Fibroblast of mammary gland (primary cell): ENCODE measurements around the gene RELL1.

Experiments
- DNase-seq: peaks from one replicate; pipeline ENCODE4 v3.0.0-alpha.2; 2010; ENCODE audit warnings: low read depth
- H3K4me3 ChIP-seq: 2 replicates; pipeline ENCODE4 v1.5.1; 2011; ENCODE audit warnings: low read depth, mild to moderate bottlenecking, low read length, moderate library complexity; ENCODE audit not compliant: control insufficient read depth
- TF ChIP-seq, protein P1 (sequence below): conservative IDR thresholded peaks from 2 replicates; pipeline ENCODE4 v1.5.1; 2011; ENCODE audit warnings: low read depth, low read length, inconsistent platforms; ENCODE audit not compliant: control insufficient read depth, insufficient read depth

Gene RELL1

GRCh38 chr4:37645736-37646135 is 40.4 kb downstream of the RELL1 start:
- TF ChIP-seq, protein P1, sequence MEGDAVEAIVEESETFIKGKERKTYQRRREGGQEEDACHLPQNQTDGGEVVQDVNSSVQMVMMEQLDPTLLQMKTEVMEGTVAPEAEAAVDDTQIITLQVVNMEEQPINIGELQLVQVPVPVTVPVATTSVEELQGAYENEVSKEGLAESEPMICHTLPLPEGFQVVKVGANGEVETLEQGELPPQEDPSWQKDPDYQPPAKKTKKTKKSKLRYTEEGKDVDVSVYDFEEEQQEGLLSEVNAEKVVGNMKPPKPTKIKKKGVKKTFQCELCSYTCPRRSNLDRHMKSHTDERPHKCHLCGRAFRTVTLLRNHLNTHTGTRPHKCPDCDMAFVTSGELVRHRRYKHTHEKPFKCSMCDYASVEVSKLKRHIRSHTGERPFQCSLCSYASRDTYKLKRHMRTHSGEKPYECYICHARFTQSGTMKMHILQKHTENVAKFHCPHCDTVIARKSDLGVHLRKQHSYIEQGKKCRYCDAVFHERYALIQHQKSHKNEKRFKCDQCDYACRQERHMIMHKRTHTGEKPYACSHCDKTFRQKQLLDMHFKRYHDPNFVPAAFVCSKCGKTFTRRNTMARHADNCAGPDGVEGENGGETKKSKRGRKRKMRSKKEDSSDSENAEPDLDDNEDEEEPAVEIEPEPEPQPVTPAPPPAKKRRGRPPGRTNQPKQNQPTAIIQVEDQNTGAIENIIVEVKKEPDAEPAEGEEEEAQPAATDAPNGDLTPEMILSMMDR: no peak
- no peak for DNase-seq

DNA sequence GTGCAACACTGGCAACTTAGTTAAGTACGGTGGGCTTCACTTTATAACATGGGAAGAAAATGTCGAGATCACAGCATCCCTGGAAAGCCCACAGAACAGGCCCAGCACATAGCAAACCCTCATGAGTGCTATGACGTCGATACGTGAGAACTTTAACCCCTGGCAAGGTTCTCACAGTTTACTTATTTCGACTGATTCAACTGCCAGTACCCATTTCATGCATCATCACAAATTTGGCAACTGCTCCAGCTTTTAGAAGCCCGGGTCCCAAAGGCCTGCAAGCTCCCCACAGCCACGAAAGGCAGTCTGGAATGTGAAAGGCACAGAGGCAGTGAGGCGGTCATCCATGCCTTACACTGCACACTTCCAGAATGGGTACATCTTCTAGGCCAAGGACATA is 41.2 kb downstream of the RELL1 start:
- peak; percentile 81 for DNase-seq
- TF ChIP-seq, protein P1: no peak

More at GRCh38 chr4:37645736-37646135, 40.4 kb downstream of the RELL1 start:
- H3K4me3 ChIP-seq: no peak overlapping the region

DNA sequence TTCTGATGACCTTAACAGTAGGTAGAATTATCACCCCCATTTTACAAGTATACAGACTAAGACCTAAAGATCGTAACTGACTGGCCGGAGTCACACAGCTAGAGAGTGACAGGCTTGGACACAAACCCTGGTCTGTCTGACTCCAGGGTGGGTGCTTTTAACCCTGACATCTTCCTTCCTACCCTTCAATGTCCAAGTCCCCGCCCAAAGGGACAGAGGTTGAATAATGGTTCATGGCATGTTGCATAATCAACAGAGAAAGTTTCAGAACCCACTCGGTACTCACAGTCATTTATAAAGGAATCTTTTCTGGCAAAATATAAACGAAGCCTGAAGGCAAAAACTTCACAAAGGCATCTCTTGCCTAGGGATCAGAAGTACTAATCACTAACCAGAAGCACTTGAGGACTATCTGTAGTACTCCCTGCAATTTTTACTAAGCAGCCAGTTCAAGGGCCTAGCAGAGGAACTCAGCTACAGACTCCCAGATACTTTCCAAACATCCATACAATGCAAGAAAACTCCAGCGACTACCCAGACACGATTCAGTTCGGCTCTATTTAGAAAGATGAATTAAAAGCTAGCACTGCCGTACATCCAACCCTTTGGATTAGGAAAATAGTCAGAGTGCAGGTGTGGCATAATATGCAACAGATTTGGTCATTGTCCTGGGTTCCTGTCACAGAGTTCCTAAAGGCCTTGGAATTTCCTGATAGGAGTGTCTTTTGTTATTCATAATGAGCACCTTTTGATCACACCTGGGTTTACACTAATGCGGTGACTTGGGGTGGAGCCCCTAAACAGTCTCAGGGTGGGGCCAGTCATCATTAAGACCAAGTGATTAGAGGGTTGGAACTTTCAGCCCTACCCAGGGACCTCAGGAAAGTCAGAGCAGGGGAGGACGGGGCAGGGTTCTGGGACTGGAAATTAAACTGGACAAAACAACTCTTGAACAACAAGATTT is 44.0 kb downstream of the RELL1 start:
- H3K4me3 ChIP-seq: no peak overlapping the region
- no peak for DNase-seq
- TF ChIP-seq, protein P1: no peak

More for the DNA sequence above, 41.2 kb downstream of the RELL1 start:
- H3K4me3 ChIP-seq: no peak overlapping the region

GRCh38 chr4:37641352-37641751 is 44.8 kb downstream of the RELL1 start:
- TF ChIP-seq, protein P1: no peak
- no peak for DNase-seq
- H3K4me3 ChIP-seq: no peak overlapping the region

DNA sequence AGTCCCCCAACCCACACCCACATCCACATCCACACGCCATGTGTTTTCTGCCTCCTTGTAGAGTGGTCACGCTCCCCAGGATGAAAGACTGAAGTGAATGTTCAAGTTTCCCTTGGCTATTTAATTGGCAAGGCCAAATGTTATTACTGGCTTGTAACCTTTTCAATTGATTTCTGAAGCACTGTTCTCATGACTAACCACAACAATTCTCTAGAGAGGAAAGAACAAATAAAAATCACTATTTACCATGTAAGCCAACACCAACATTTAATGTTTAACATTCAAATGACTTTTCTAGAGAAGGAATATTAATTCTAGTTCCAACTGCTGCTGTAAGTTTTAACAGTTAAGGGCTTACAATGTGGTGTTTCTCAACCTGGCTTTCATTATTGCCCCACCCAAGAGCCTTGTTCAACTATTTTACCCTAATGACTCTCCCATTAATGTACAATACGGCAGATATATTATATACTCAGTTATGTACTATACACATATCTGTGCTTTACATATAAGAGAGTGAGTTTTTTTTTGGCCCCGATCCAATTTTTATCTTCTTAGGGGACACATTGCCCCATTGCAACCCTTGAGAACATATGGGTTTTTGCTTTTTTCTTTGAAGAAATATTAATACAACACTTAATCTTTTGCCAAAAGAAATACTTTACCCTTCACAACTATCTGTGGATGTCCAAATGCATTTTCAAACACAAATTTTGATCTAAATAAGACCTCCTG is 46.5 kb downstream of the RELL1 start:
- peak; percentile 66 for DNase-seq
- TF ChIP-seq, protein P1: no peak
- H3K4me3 ChIP-seq: no peak overlapping the region

DNA sequence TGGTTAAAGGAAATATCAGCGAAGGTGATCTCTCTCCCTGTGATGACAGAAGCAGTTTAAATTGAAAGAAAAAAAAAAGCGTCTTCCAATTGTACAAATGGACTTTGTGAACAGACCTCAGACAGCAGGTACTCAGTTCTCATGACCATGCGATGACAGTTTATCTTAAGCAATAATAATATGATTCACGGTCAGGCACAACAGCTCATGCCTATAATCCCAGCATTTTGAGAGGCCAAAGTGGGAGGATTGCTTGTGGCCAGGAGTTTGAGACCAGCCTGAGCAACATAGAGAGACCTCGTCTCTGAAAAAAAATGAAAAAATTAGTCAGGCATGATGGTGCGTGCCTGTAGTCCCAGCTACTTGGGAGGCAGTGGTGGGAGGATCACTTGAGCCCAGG is 51.0 kb downstream of the RELL1 start:
- TF ChIP-seq, protein P1: no peak
- no peak overlapping the region for H3K4me3 ChIP-seq

More for the DNA sequence above, 51.0 kb downstream of the RELL1 start:
- no peak for DNase-seq
